HepG2 (cell line): ENCODE measurements around the gene ACSS2. TPM values are rescaled to one million over a fixed set of nuclear protein-coding genes. Genes with fewer than 3 reads are reported as not detected.

Experiments used
- ATAC-seq: fragments of 200-7000 bp; cut with Tn5 transposase; 3 replicates; pipeline ENCODE4 v1.9.1; 2020; ENCODE audit warnings: mild to moderate bottlenecking, moderate library complexity
- BruUV-seq: library from RNA; stranded (reverse); fragments of 400-500 nt; replicated peaks from 2 replicates; lab custom pipeline; 2021; lab: Mats Ljungman, UMichigan
- CTCF ChIA-PET: fragments of 300-600 bp; formaldehyde crosslinking; extraction: SDS; loops from one replicate; lab custom pipeline; 2021; ENCODE audit warnings: low total read pairs, inconsistent platforms, low intra/inter-chr PET ratio; lab: Yijun Ruan, JAX
- POLR2A ChIA-PET: fragments of 350-600 bp; sonication (Branson Sonifier 250); formaldehyde crosslinking; loops from one replicate; lab custom pipeline; 2020; ENCODE audit warnings: antibody characterized with exemption, inconsistent platforms; lab: Yijun Ruan, JAX
- DNase-seq: peaks from one replicate; pipeline ENCODE4 v3.0.0-alpha.2; 2015; ENCODE audit warnings: low spot score
- FAIRE-seq: peaks from 3 replicates; lab custom pipeline; 2011; peaks lifted over from hg19 to GRCh38; lab: Jason Lieb, UNC
- H2AFZ ChIP-seq: one replicate; pipeline ENCODE4 v1.6.1; 2011; ENCODE audit warnings: low read length, inconsistent platforms
- H3K27ac ChIP-seq: fragments of 300-600 bp; 3 replicates; pipeline ENCODE4 v1.8.0; 2011; ENCODE audit warnings: mixed run types, mild to moderate bottlenecking, mixed read lengths, low read length, inconsistent platforms; ENCODE audit not compliant: insufficient read depth; ENCODE audit errors: extremely low read length
- H3K27me3 ChIP-seq, 2 experiments: fragments of 200-600 bp in 1 of 2; 2 replicates in 1 of 2; 3 replicates in 1 of 2; pipeline versions ENCODE4 v1.6.0 to v1.8.0; 2011; ENCODE audit warnings: low read length in 2 of 2, mild to moderate bottlenecking in 2 of 2, moderate library complexity in 2 of 2, inconsistent platforms in 1 of 2; ENCODE audit not compliant: insufficient read depth in 2 of 2, control insufficient read depth in 1 of 2
- H3K36me3 ChIP-seq, 2 experiments: fragments of 200-600 bp in 1 of 2; replicated peaks in 1 of 2; 2 replicates in 1 of 2; 3 replicates in 1 of 2; pipeline versions ENCODE4 v1.5.1 to v1.8.0; 2011; ENCODE audit warnings: low read length in 2 of 2, inconsistent platforms in 1 of 2; ENCODE audit not compliant: insufficient read depth in 2 of 2, control insufficient read depth in 1 of 2
- H3K4me1 ChIP-seq: 2 replicates; pipeline ENCODE4 v1.5.1; 2012; ENCODE audit warnings: low read length, inconsistent platforms; ENCODE audit not compliant: insufficient read depth
- H3K4me2 ChIP-seq: 2 replicates; pipeline ENCODE4 v1.6.0; 2011; ENCODE audit warnings: low read depth, low read length, inconsistent platforms
- H3K4me3 ChIP-seq, 3 experiments: fragments of 200-600 bp in 1 of 3; sonication (generic), shearing (Covaris generic) in 1 of 3; replicated peaks in 1 of 3; 2 replicates each; pipeline ENCODE4 v1.5.1; 2011 to 2016; ENCODE audit warnings: low read length in 3 of 3, inconsistent platforms in 2 of 3, low read depth in 2 of 3, mild to moderate bottlenecking in 2 of 3, control low read depth in 1 of 3, mixed read lengths in 1 of 3; ENCODE audit not compliant: insufficient read depth in 1 of 3
- H3K79me2 ChIP-seq: one replicate; pipeline ENCODE4 v1.6.1; 2011; ENCODE audit warnings: low read length, inconsistent platforms; ENCODE audit not compliant: insufficient read depth
- H3K9ac ChIP-seq: 2 replicates; pipeline ENCODE4 v1.6.0; 2011; ENCODE audit warnings: mild to moderate bottlenecking, low read depth, low read length, inconsistent platforms; ENCODE audit not compliant: insufficient read depth
- H3K9me3 ChIP-seq: 2 replicates; pipeline ENCODE4 v1.5.1; 2012; ENCODE audit warnings: mild to moderate bottlenecking, low read length
- H4K20me1 ChIP-seq: 2 replicates; pipeline ENCODE4 v1.6.0; 2011; ENCODE audit warnings: inconsistent platforms, mild to moderate bottlenecking, low read length, moderate library complexity; ENCODE audit not compliant: insufficient read depth
- BRCA1 ChIP-seq: sonication (generic); formaldehyde crosslinking; IDR thresholded peaks from 2 replicates; pipeline ENCODE4 v1.4.0; 2020; ENCODE audit warnings: missing genetic modification reagents
- EED ChIP-seq: sonication (generic); formaldehyde crosslinking; IDR thresholded peaks from 2 replicates; pipeline ENCODE4 v1.5.0; 2020; ENCODE audit warnings: mild to moderate bottlenecking, missing genetic modification reagents
- FOSL2 ChIP-seq: sonication (generic); formaldehyde crosslinking; IDR thresholded peaks from 2 replicates; pipeline ENCODE4 v1.4.0; 2020; ENCODE audit warnings: missing genetic modification reagents
- KAT8 ChIP-seq: IDR thresholded peaks from 2 replicates; pipeline ENCODE4 v1.6.1; 2016; ENCODE audit warnings: missing genetic modification reagents, missing compliant biosample characterization
- KLF13 ChIP-seq: sonication (generic); formaldehyde crosslinking; IDR thresholded peaks from 2 replicates; pipeline ENCODE4 v1.4.0; 2020; ENCODE audit warnings: mild to moderate bottlenecking, missing genetic modification reagents
- MTA1 ChIP-seq: sonication (generic); formaldehyde crosslinking; IDR thresholded peaks from 2 replicates; pipeline ENCODE4 v1.4.0; 2020; ENCODE audit warnings: missing genetic modification reagents, mild to moderate bottlenecking, borderline replicate concordance
- NPAS2 ChIP-seq: sonication (generic); formaldehyde crosslinking; IDR thresholded peaks from 2 replicates; pipeline ENCODE4 v1.8.0; 2022; ENCODE audit warnings: mild to moderate bottlenecking, missing genetic modification reagents, borderline replicate concordance
- NR1H2 ChIP-seq: sonication (generic); formaldehyde crosslinking; IDR thresholded peaks from 2 replicates; pipeline ENCODE4 v1.8.1; 2022; ENCODE audit warnings: low read depth, missing genetic modification reagents, borderline replicate concordance
- TBX2 ChIP-seq: sonication (generic); formaldehyde crosslinking; IDR thresholded peaks from 2 replicates; pipeline ENCODE4 v1.5.0; 2020; ENCODE audit warnings: missing genetic modification reagents, mild to moderate bottlenecking, borderline replicate concordance
- ZFY ChIP-seq: sonication (generic); formaldehyde crosslinking; IDR thresholded peaks from 2 replicates; pipeline ENCODE4 v1.4.0; 2020; ENCODE audit warnings: missing genetic modification reagents
- ZNF138 ChIP-seq: sonication (generic); formaldehyde crosslinking; IDR thresholded peaks from 2 replicates; pipeline ENCODE4 v1.5.0; 2020; ENCODE audit warnings: mild to moderate bottlenecking, low read depth, missing genetic modification reagents
- ZNF274 ChIP-seq: sonication (generic); formaldehyde crosslinking; IDR thresholded peaks from 2 replicates; pipeline ENCODE4 v1.5.1; 2020; ENCODE audit warnings: mild to moderate bottlenecking, missing genetic modification reagents
- ZNF292 ChIP-seq: sonication (generic); formaldehyde crosslinking; IDR thresholded peaks from 2 replicates; pipeline ENCODE4 v1.8.1; 2022; ENCODE audit warnings: mild to moderate bottlenecking, low read depth, missing genetic modification reagents, borderline replicate concordance
- ZNF350 ChIP-seq: sonication (generic); formaldehyde crosslinking; IDR thresholded peaks from 2 replicates; pipeline ENCODE4 v1.4.0; 2020; ENCODE audit warnings: mild to moderate bottlenecking, low read depth, missing genetic modification reagents, borderline replicate concordance
- ZNF512 ChIP-seq: sonication (generic); formaldehyde crosslinking; IDR thresholded peaks from 2 replicates; pipeline ENCODE4 v1.4.0; 2020; ENCODE audit warnings: mild to moderate bottlenecking, missing genetic modification reagents
- ZNF547 ChIP-seq: sonication (generic); formaldehyde crosslinking; IDR thresholded peaks from 2 replicates; pipeline ENCODE4 v1.5.1; 2020; ENCODE audit warnings: mild to moderate bottlenecking, missing genetic modification reagents
- ZNF564 ChIP-seq: sonication (generic); formaldehyde crosslinking; IDR thresholded peaks from 2 replicates; pipeline ENCODE4 v1.8.1; 2023; ENCODE audit warnings: mild to moderate bottlenecking, missing genetic modification reagents
- ZNF713 ChIP-seq: sonication (generic); formaldehyde crosslinking; IDR thresholded peaks from 2 replicates; pipeline ENCODE4 v1.4.0; 2020; ENCODE audit warnings: mild to moderate bottlenecking, missing genetic modification reagents
- ZNF784 ChIP-seq: sonication (generic); formaldehyde crosslinking; IDR thresholded peaks from 2 replicates; pipeline ENCODE4 v1.5.1; 2020; ENCODE audit warnings: missing genetic modification reagents, mild to moderate bottlenecking, borderline replicate concordance
- WGBS: methylation state at CpG from one replicate; pipeline ENCODE4 v1.1.6; 2017; ENCODE audit warnings: low lambda C conversion rate; 5-methylcytosine and 5-hydroxymethylcytosine counted together
- in situ Hi-C: cut with HindIII; loops from 2 replicates; pipeline ENCODE4 v1.10.0; 2017; ENCODE audit warnings: low pct_unique_long_range_greater_than_20kb; ENCODE audit not compliant: extremely low pct_ligation_motif_present
- intact Hi-C: fragments of 100-400 bp; cut with micrococcal nuclease; formaldehyde crosslinking; loops from one replicate; pipeline ENCODE4 v1.10.0; 2022; ENCODE audit not compliant: unreplicated experiment
- polyA plus RNA-seq, 8 experiments: library from polyadenylated mRNA; depleted of rRNA in 3 of 8; stranded (reverse) in 7 of 8; unstranded in 1 of 8; fragments of >200 nt; fragmentation: Illumina TruSeq in 4 of 8; extraction: Trizol in 4 of 8; gene quantifications; 2 replicates each; pipeline versions ENCODE4 v1.2.1 to v1.2.3, GENCODE V29; 2011 to 2016; ENCODE audit warnings: low read depth in 4 of 8, missing spikeins in 1 of 8, mixed read lengths in 1 of 8; ENCODE audit not compliant: insufficient read depth in 1 of 8
- total RNA-seq, 5 experiments: library from RNA; depleted of rRNA; stranded (reverse); fragments of >200 nt; fragmentation: Illumina TruSeq; extraction: Trizol; gene quantifications; 2 replicates each; pipeline ENCODE4 v1.2.3, GENCODE V29; 2016; ENCODE audit warnings: low read depth in 1 of 5
- TF ChIP-seq, protein P1 (sequence below): IDR thresholded peaks from 2 replicates; pipeline ENCODE4 v1.6.1; 2016; ENCODE audit warnings: missing compliant biosample characterization, missing genetic modification reagents, borderline replicate concordance

The ACSS2 gene
- total and polyA plus RNA-seq, 2 of the 13 experiments (the other 11 are each of a cell fraction or from before 2014, with no cell fraction given) = 72.8 to 89.7 TPM

DNA sequence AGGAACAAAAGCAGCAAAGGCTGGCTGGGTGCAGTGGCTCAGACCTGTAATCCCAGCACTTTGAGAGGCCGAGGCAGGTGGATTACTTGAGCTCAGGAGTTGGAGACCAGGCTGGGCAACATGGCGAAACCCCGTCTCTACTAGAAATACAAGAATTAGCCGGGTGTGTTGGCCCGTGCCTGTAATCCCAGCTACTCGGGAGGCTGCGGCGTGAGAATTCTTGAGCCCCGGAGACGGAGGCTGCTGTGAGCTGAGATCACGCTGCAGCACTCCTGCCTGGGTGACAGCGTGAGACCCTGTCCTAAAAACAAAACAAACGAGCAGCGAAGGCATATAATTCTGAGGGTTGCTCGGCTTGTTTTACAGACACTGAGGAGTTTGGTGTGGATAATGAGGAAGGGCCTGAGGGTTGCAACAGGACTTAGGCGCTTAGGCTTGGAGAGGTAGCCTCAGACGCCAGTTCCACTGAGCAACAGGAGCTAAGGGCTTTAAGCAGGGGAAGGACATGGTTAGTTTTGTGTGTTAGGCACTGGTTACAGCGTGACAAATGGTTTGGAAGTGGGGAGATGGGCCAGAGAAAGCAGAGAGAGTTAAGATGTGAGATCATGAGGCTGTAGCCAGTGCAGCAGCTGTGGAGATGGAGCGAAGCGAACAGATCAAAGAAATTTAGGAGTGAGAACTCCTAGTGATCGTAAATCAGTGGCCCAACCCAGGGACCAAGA is 80.5 kb downstream of the ACSS2 start:
- Histone ChIP-seq H3K27me3 (peaks cover 0 to 10% of the 10 kb centered on the region in 2 experiments; a peak in 2 of 5 replicates), H3K4me1 (peaks cover 45% of the 10 kb centered on the region), H3K9me3 (no peaks in the 10 kb centered on the region), H3K9ac (peak overlapping the region; percentile 84; the same call in 1 of the 2 replicates), H2AFZ (peak overlapping the region; percentile 20), H3K4me2 (peak overlapping the region; percentile 84), H3K79me2 (peaks cover 6% of the 10 kb centered on the region), H3K36me3 (no peaks in the 10 kb centered on the region), H3K27ac (no peak overlapping the region), H3K4me3 (peak overlapping the region; percentile 74 to 83 (median 82); a peak in 5 of 6 replicates), H4K20me1 (no peaks in the 10 kb centered on the region)
- no TSS peak for BruUV-seq
- intact Hi-C loops (loop anchor here (1.0 kb wide), 1 partner anchor 83 kb away; no protein-coding TSS in a partner anchor), in situ Hi-C loops (loop anchor here (5.0 kb wide), 1 partner anchor 85 kb away; the partner anchor contains the start of gene GGT7)
- ChIA-PET CTCF (interaction anchor here (3.1 to 9.2 kb wide), 2 partner anchors 83 to 123 kb away, joined by 13 to 123 read pairs; partner anchors contain the start of genes ACSS2 and GGT7), POLR2A (interaction anchor here (1.1 to 7.0 kb wide), 4 partner anchors 22 to 105 kb away, joined by 4 to 126 read pairs (median 8); partner anchors contain the start of genes ACSS2 and GGT7)
- DNase-seq (no peak), ATAC-seq (no peak; the same call in 2 of the 3 replicates), FAIRE-seq (no peak)
- 63% methylated on average over 21 of the region's 21 CpGs for WGBS
- 0 out of 2 replicates have a peak, but pooled peaks have one; percentile 59 for TF ChIP-seq ZNF512 (CRISPR knock-in tag)
- TF ChIP-seq KLF13 = 0 out of 2 replicates have a peak, but pooled peaks have one; percentile 9
- no peak; the same call in 1 of the 2 replicates for TF ChIP-seq MTA1
- TF ChIP-seq EED = peak; percentile 64
- TF ChIP-seq NR1H2 (CRISPR knock-in tag) = no peak
- TF ChIP-seq BRCA1 = no peak
- 0 out of 2 replicates have a peak, but pooled peaks have one; percentile 57 for TF ChIP-seq ZNF547 (CRISPR knock-in tag)
- TF ChIP-seq FOSL2 = no peak
- 0 out of 2 replicates have a peak, but pooled peaks have one; percentile 44 for TF ChIP-seq ZNF138 (CRISPR knock-in tag)
- TF ChIP-seq ZNF564 = no peak
- TF ChIP-seq KAT8 (CRISPR knock-in tag) = no peak
- TF ChIP-seq ZNF784 (CRISPR knock-in tag) = 0 out of 2 replicates have a peak, but pooled peaks have one; percentile 52
- TF ChIP-seq, protein P1, sequence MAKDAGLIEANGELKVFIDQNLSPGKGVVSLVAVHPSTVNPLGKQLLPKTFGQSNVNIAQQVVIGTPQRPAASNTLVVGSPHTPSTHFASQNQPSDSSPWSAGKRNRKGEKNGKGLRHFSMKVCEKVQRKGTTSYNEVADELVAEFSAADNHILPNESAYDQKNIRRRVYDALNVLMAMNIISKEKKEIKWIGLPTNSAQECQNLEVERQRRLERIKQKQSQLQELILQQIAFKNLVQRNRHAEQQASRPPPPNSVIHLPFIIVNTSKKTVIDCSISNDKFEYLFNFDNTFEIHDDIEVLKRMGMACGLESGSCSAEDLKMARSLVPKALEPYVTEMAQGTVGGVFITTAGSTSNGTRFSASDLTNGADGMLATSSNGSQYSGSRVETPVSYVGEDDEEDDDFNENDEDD (CRISPR knock-in tag) = no peak
- TF ChIP-seq ZNF292 = 0 out of 2 replicates have a peak, but pooled peaks have one; percentile 30
- TF ChIP-seq ZNF350 (CRISPR knock-in tag) = peak; percentile 8; the same call in 1 of the 2 replicates
- peak; percentile 64 for TF ChIP-seq ZNF274
- 0 out of 2 replicates have a peak, but pooled peaks have one; percentile 5 for TF ChIP-seq ZNF713 (CRISPR knock-in tag)
- peak; percentile 24; the same call in 1 of the 2 replicates for TF ChIP-seq ZFY (CRISPR knock-in tag)
- TF ChIP-seq TBX2 (CRISPR knock-in tag) = peak; percentile 27; the same call in 1 of the 2 replicates
- TF ChIP-seq NPAS2 (CRISPR knock-in tag) = 0 out of 2 replicates have a peak, but pooled peaks have one; percentile 62
